GM13977 (cell line): Measurements from ENCODE around the gene PPP1R14B.
A peak's percentile ranks its signal among the peaks of the same experiment; 100 is the strongest.

Experiments used
- DNase-seq: peaks from one replicate; pipeline ENCODE4 v3.0.0; 2012; ENCODE audit warnings: low spot score
- CTCF ChIP-seq: IDR thresholded peaks from 2 replicates; pipeline ENCODE4 v1.5.1; 2012; ENCODE audit warnings: mild to moderate bottlenecking, control low read depth; ENCODE audit not compliant: insufficient read depth; ENCODE audit errors: extremely low read depth, missing control alignments
- in situ Hi-C: fragments of 300-500 bp; cut with MboI; formaldehyde crosslinking; loops from one replicate; pipeline ENCODE4 v1.12.0; 2022; ENCODE audit warnings: low sequenced_read_pairs, low pct_unique_long_range_greater_than_20kb, mixed read lengths, inconsistent platforms; ENCODE audit not compliant: unreplicated experiment

The PPP1R14B gene

GRCh38 chr11:64285885-64286800, 39.4 kb upstream of the PPP1R14B start:
- TF ChIP-seq CTCF, result peak; percentile 45
- no peak for DNase-seq
- in situ Hi-C loops, result no loop called here

GRCh38 chr11:64284962-64285884, 38.5 kb upstream of the PPP1R14B start, which contains the start of gene GPR137:
Gene GPR137 (plus strand): TSS chr11:64285848. CDS start chr11:64286525, 677 bp downstream.
- peak; percentile 97 for DNase-seq
- in situ Hi-C loops, result no loop called here
- no peak for TF ChIP-seq CTCF

GRCh38 chr11:64284048-64284961, 37.6 kb upstream of the PPP1R14B start, which contains the start of gene BAD:
Gene BAD (minus strand): TSS chr11:64284665. CDS start chr11:64284368, 297 bp downstream.
- peak; percentile 99 for DNase-seq
- in situ Hi-C loops, result no loop called here
- no peak for TF ChIP-seq CTCF

- in situ Hi-C loops, result no loop called here
- TF ChIP-seq CTCF, result no peak
- DNase-seq, result no peak
Measured at GRCh38 chr11:64283092-64283491, 36.3 kb upstream of the PPP1R14B start.

GRCh38 chr11:64281957-64282770, 35.4 kb upstream of the PPP1R14B start:
- DNase-seq, result no peak
- in situ Hi-C loops, result no loop called here
- no peak for TF ChIP-seq CTCF
